Thyroid gland (tissue), 4 donors: Measurements from ENCODE around the gene PIK3CD.

Source experiments
- POLR2A ChIP-seq, 2 donors: fragments of 450-650 bp; IDR thresholded peaks; one replicate each; pipeline ENCODE4 v1.6.1; 2017; ENCODE audit warnings: antibody characterized with exemption in 2 of 2, mild to moderate bottlenecking in 2 of 2, moderate library complexity in 1 of 2
- TF ChIP-seq, protein P1 (sequence below), 6 experiments: fragments of 200-600 bp in 3 of 6; fragments of 450-650 bp in 3 of 6; sonication (generic) in 3 of 6; IDR thresholded peaks; one replicate each; pipeline ENCODE4 v1.5.1; 2016 to 2019; ENCODE audit warnings: antibody characterized with exemption in 6 of 6, mild to moderate bottlenecking in 2 of 6, inconsistent platforms in 1 of 6, moderate library complexity in 1 of 6

DNA sequence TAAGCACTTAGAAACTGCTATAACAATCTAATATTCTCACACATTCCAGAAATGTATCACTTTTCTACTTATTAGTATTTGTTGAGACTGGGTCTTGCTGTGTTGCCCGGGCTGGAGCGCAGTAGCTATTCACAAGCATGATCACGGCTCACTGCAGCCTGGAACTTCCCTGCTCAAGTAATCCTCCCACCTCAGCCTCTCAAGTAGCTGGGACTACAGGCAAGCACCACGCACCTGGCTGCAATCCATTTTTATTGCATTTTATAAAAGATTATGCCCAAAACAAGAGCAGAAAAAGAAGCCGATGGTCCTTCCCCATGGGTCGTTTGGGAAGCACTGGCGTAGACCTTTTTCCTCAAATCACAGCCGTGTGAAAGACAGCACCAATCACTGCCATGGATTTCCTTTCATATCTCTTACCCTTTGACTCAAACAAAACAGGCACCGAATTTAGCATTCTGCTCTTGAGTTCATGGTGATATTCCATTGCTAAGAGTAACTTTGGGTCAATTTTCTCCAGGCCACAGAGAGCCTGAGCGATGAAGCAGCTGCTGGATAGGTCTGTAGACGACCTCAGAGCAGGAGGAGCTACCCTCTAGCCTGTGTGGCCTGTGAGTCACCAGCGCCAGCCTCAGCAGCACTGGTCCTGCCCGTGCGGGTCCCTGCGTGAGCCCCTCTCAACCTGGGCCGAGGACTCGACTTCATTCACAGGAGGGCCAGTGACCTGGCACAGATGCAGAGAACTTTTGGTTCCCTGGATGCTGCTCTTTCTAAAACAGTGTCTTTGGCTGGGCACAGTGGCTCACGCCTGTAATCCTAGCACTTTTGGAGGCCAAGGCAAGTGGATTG is 80.8 kb downstream of the PIK3CD start:
- TF ChIP-seq, protein P1, sequence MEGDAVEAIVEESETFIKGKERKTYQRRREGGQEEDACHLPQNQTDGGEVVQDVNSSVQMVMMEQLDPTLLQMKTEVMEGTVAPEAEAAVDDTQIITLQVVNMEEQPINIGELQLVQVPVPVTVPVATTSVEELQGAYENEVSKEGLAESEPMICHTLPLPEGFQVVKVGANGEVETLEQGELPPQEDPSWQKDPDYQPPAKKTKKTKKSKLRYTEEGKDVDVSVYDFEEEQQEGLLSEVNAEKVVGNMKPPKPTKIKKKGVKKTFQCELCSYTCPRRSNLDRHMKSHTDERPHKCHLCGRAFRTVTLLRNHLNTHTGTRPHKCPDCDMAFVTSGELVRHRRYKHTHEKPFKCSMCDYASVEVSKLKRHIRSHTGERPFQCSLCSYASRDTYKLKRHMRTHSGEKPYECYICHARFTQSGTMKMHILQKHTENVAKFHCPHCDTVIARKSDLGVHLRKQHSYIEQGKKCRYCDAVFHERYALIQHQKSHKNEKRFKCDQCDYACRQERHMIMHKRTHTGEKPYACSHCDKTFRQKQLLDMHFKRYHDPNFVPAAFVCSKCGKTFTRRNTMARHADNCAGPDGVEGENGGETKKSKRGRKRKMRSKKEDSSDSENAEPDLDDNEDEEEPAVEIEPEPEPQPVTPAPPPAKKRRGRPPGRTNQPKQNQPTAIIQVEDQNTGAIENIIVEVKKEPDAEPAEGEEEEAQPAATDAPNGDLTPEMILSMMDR (IDR thresholded peaks at IDR 0.05) = no peak
- no peak for TF ChIP-seq POLR2A (IDR thresholded peaks at IDR 0.05)
